H9 (cell line): ENCODE results near the gene PMIS2. TPM values are rescaled to one million over a fixed set of nuclear protein-coding genes. Genes with fewer than 3 reads are reported as not detected.

Source experiments
- DNase-seq: peaks from one replicate; pipeline ENCODE4 v3.0.0-alpha.2; 2017
- H2AFZ ChIP-seq: one replicate; pipeline ENCODE4 v1.6.1; 2013; ENCODE audit warnings: mild to moderate bottlenecking, low read length, control low read depth, moderate library complexity
- H2AK5ac ChIP-seq: 2 replicates; pipeline ENCODE4 v1.6.1; 2013; ENCODE audit warnings: low read length, control low read depth, mixed read lengths; ENCODE audit not compliant: insufficient read length
- H2BK120ac ChIP-seq: one replicate; pipeline ENCODE4 v1.6.1; 2013; ENCODE audit warnings: low read depth, mild to moderate bottlenecking, low read length, control low read depth, inconsistent platforms; ENCODE audit not compliant: poor library complexity, severe bottlenecking
- H2BK12ac ChIP-seq: 2 replicates; pipeline ENCODE4 v1.6.1; 2013; ENCODE audit warnings: low read length, control low read depth, mixed read lengths, low read depth; ENCODE audit not compliant: insufficient read length
- H2BK15ac ChIP-seq: 2 replicates; pipeline ENCODE4 v1.6.1; 2013; ENCODE audit warnings: low read depth, low read length, control low read depth
- H2BK20ac ChIP-seq: one replicate; pipeline ENCODE4 v1.6.1; 2013; ENCODE audit warnings: low read depth, mild to moderate bottlenecking, low read length, control low read depth, inconsistent platforms; ENCODE audit not compliant: poor library complexity, severe bottlenecking
- H2BK5ac ChIP-seq: 2 replicates; pipeline ENCODE4 v1.6.1; 2013; ENCODE audit warnings: low read length, control low read depth, mixed read lengths; ENCODE audit not compliant: insufficient read length
- H3K14ac ChIP-seq: 2 replicates; pipeline ENCODE4 v1.6.1; 2013; ENCODE audit warnings: low read length, control low read depth; ENCODE audit not compliant: insufficient read depth
- H3K18ac ChIP-seq: 2 replicates; pipeline ENCODE4 v1.6.1; 2013; ENCODE audit warnings: low read depth, mild to moderate bottlenecking, mixed read lengths, low read length, control low read depth; ENCODE audit not compliant: insufficient read length
- H3K23ac ChIP-seq: 2 replicates; pipeline ENCODE4 v1.6.1; 2013; ENCODE audit warnings: low read length, control low read depth, mixed read lengths, low read depth; ENCODE audit not compliant: insufficient read length
- H3K23me2 ChIP-seq: 2 replicates; pipeline ENCODE4 v1.6.1; 2013; ENCODE audit warnings: low read depth, mild to moderate bottlenecking, mixed read lengths, low read length, control low read depth; ENCODE audit not compliant: insufficient read length, poor library complexity, severe bottlenecking
- H3K27ac ChIP-seq: 2 replicates; pipeline ENCODE4 v1.5.1; 2013; ENCODE audit warnings: low read length, control low read depth, mixed read lengths, low read depth; ENCODE audit not compliant: insufficient read length
- H3K27me3 ChIP-seq: 2 replicates; pipeline ENCODE4 v1.6.1; 2013; ENCODE audit warnings: low read length, control low read depth, inconsistent platforms; ENCODE audit not compliant: insufficient read depth
- H3K4ac ChIP-seq: 2 replicates; pipeline ENCODE4 v1.6.1; 2013; ENCODE audit warnings: low read depth, mild to moderate bottlenecking, control low read depth, inconsistent platforms, low read length, moderate library complexity
- H3K4me1 ChIP-seq: 2 replicates; pipeline ENCODE4 v1.6.1; 2013; ENCODE audit warnings: low read length, control low read depth, inconsistent platforms; ENCODE audit not compliant: insufficient read depth
- H3K4me2 ChIP-seq: 2 replicates; pipeline ENCODE4 v1.6.1; 2013; ENCODE audit warnings: low read length, control low read depth, mixed read lengths; ENCODE audit not compliant: insufficient read length, insufficient read depth
- H3K56ac ChIP-seq: 2 replicates; pipeline ENCODE4 v1.6.1; 2013; ENCODE audit warnings: low read depth, mild to moderate bottlenecking, mixed read lengths, low read length, control low read depth; ENCODE audit not compliant: insufficient read length
- H3K79me1 ChIP-seq: 2 replicates; pipeline ENCODE4 v1.6.1; 2013; ENCODE audit warnings: low read depth, mild to moderate bottlenecking, moderate library complexity, low read length, control low read depth, inconsistent platforms; ENCODE audit not compliant: insufficient read depth, poor library complexity, severe bottlenecking
- H3K79me2 ChIP-seq: 2 replicates; pipeline ENCODE4 v1.6.1; 2013; ENCODE audit warnings: low read length, control low read depth, inconsistent platforms; ENCODE audit not compliant: insufficient read depth
- H3K9ac ChIP-seq: 2 replicates; pipeline ENCODE4 v1.6.1; 2013; ENCODE audit warnings: low read length, control low read depth, mixed read lengths; ENCODE audit not compliant: insufficient read length; ENCODE audit errors: extremely low read depth
- H3K9me3 ChIP-seq: one replicate; pipeline ENCODE4 v1.6.1; 2013; ENCODE audit warnings: low read depth, low read length, inconsistent platforms; ENCODE audit not compliant: control insufficient read depth
- H3T11ph ChIP-seq: one replicate; pipeline ENCODE4 v1.6.1; 2013; ENCODE audit warnings: mild to moderate bottlenecking, low read length, control low read depth, inconsistent platforms
- H4K20me1 ChIP-seq: one replicate; pipeline ENCODE4 v1.6.1; 2013; ENCODE audit not compliant: control insufficient read depth, insufficient read length, insufficient read depth
- H4K5ac ChIP-seq: 2 replicates; pipeline ENCODE4 v1.6.1; 2013; ENCODE audit warnings: low read depth, mild to moderate bottlenecking, mixed read lengths, low read length, control low read depth; ENCODE audit not compliant: insufficient read length
- H4K8ac ChIP-seq: replicated peaks from 2 replicates; pipeline ENCODE4 v1.6.1; 2013; ENCODE audit warnings: low read length, control low read depth, mixed read lengths, low read depth; ENCODE audit not compliant: insufficient read length
- H4K91ac ChIP-seq: 2 replicates; pipeline ENCODE4 v1.6.1; 2013; ENCODE audit warnings: low read depth, mild to moderate bottlenecking, moderate library complexity, mixed read lengths, low read length, control low read depth; ENCODE audit not compliant: insufficient read length
- H3K27ac Mint-ChIP-seq, 3 experiments: 2 replicates in 2 of 3; 3 replicates in 1 of 3; pipeline ENCODE4 v1.8.0; 2020 to 2021; ENCODE audit warnings: mixed read lengths in 3 of 3, mild to moderate bottlenecking in 1 of 3, moderate library complexity in 1 of 3
- H3K27me3 Mint-ChIP-seq: 2 replicates; pipeline ENCODE4 v1.8.0; 2021; ENCODE audit warnings: low read depth, mild to moderate bottlenecking, moderate library complexity, mixed read lengths
- H3K36me3 Mint-ChIP-seq, 3 experiments: 2 replicates in 2 of 3; 3 replicates in 1 of 3; pipeline ENCODE4 v1.8.0; 2020 to 2021; ENCODE audit warnings: low read depth in 3 of 3, mixed read lengths in 3 of 3; ENCODE audit not compliant: insufficient read depth in 1 of 3
- H3K4me1 Mint-ChIP-seq, 2 experiments: 2 replicates each; pipeline ENCODE4 v1.8.0; 2020; ENCODE audit warnings: mixed read lengths in 2 of 2
- H3K4me3 Mint-ChIP-seq, 2 experiments: 2 replicates in 1 of 2; 3 replicates in 1 of 2; pipeline ENCODE4 v1.8.0; 2020 to 2021; ENCODE audit warnings: mild to moderate bottlenecking in 2 of 2, mixed read lengths in 2 of 2, moderate library complexity in 1 of 2
- H3K9me3 Mint-ChIP-seq, 2 experiments: 2 replicates in 1 of 2; 3 replicates in 1 of 2; pipeline ENCODE4 v1.8.0; 2020; ENCODE audit warnings: mild to moderate bottlenecking in 2 of 2, mixed read lengths in 2 of 2, moderate library complexity in 1 of 2
- CTCF ChIP-seq: fragments of 200-600 bp; sonication (generic); conservative IDR thresholded peaks from 3 replicates; pipeline ENCODE4 v1.8.0; 2021; ENCODE audit warnings: antibody characterized with exemption, mild to moderate bottlenecking
- whole genome bisulfite sequencing: extraction: QIAGEN DNeasy Blood & Tissue Kit; methylation state at CpG from one replicate; pipeline ENCODE4 v1.1.7; 2013; ENCODE audit warnings: missing lambda C conversion rate, low lambda C conversion rate, mixed read lengths; ENCODE audit not compliant: insufficient read length; ENCODE audit errors: extremely low coverage; 5-methylcytosine and 5-hydroxymethylcytosine counted together
- total RNA-seq: library from RNA; stranded (reverse); gene quantifications from 2 replicates; pipeline ENCODE4 v1.2.1, GENCODE V29; 2021

PMIS2 gene
- total RNA-seq, 1 experiment from 2014 or later = not detected

GRCh38 chr19:35560271-35560670 lies 25.7 kb upstream of the PMIS2 start:
- no peak overlapping the region for H2BK5ac ChIP-seq
- peaks cover 3% of the 10 kb centered on the region; the same call in 1 of the 2 replicates for H3K27me3 ChIP-seq
- H4K20me1 ChIP-seq = no peaks in the 10 kb centered on the region
- H2BK120ac ChIP-seq = no peak overlapping the region
- H4K5ac ChIP-seq = no peak overlapping the region
- no peaks in the 10 kb centered on the region; a peak in 1 of 7 replicates for H3K36me3 Mint-ChIP-seq
- H2BK15ac ChIP-seq = no peak overlapping the region
- DNase-seq = no peak
- no peak overlapping the region for H3K18ac ChIP-seq
- H2BK20ac ChIP-seq = no peak overlapping the region
- H3K4me1 Mint-ChIP-seq = peaks cover 9 to 17% of the 10 kb centered on the region in 2 experiments
- H3K79me1 ChIP-seq = no peaks in the 10 kb centered on the region
- H3K4me3 Mint-ChIP-seq = no peak overlapping the region; a peak in 1 of 5 replicates
- no peak for TF ChIP-seq CTCF
- H3K9ac ChIP-seq = no peak overlapping the region
- no peaks in the 10 kb centered on the region for H3K9me3 ChIP-seq
- no peak overlapping the region; a peak in 1 of 7 replicates for H3K27ac Mint-ChIP-seq
- H3K9me3 Mint-ChIP-seq = peaks cover 0 to 2% of the 10 kb centered on the region in 2 experiments; a peak in 1 of 5 replicates
- H3T11ph ChIP-seq = no peak overlapping the region
- H2AFZ ChIP-seq = no peak overlapping the region
- H3K4me1 ChIP-seq = no peaks in the 10 kb centered on the region
- H2BK12ac ChIP-seq = no peak overlapping the region
- H3K4ac ChIP-seq = no peak overlapping the region
- H3K23ac ChIP-seq = no peak overlapping the region
- no peak overlapping the region for H3K14ac ChIP-seq
- no peak overlapping the region for H3K27ac ChIP-seq
- peaks cover 7% of the 10 kb centered on the region for H3K23me2 ChIP-seq
- no peak overlapping the region for H4K8ac ChIP-seq
- H2AK5ac ChIP-seq = no peak overlapping the region
- WGBS = no CpG with 5 or more reads among the region's 18 CpGs
- no peaks in the 10 kb centered on the region; the same call in 1 of the 2 replicates for H3K79me2 ChIP-seq
- peaks cover 71% of the 10 kb centered on the region for H3K27me3 Mint-ChIP-seq
- H3K56ac ChIP-seq = no peak overlapping the region
- H3K4me2 ChIP-seq = no peak overlapping the region
- no peak overlapping the region for H4K91ac ChIP-seq
